Mammary epithelial cell (primary cell): ENCODE measurements around the gene KAT6B.

Source experiments
- EZH2 ChIP-seq: IDR thresholded peaks from 2 replicates; pipeline ENCODE4 v1.6.1; 2012; ENCODE audit warnings: low read length, inconsistent platforms, borderline replicate concordance
- TF ChIP-seq, protein P1 (sequence below), 2 donors: IDR thresholded peaks in 1 of 2; conservative IDR thresholded peaks in 1 of 2; 2 replicates each; pipeline ENCODE4 v1.5.1; 2011 to 2012; ENCODE audit warnings: inconsistent platforms in 2 of 2, low read length in 2 of 2, mild to moderate bottlenecking in 2 of 2, control low read depth in 1 of 2, low read depth in 1 of 2; ENCODE audit not compliant: insufficient read depth in 1 of 2; ENCODE audit errors: extremely low read depth in 1 of 2

DNA sequence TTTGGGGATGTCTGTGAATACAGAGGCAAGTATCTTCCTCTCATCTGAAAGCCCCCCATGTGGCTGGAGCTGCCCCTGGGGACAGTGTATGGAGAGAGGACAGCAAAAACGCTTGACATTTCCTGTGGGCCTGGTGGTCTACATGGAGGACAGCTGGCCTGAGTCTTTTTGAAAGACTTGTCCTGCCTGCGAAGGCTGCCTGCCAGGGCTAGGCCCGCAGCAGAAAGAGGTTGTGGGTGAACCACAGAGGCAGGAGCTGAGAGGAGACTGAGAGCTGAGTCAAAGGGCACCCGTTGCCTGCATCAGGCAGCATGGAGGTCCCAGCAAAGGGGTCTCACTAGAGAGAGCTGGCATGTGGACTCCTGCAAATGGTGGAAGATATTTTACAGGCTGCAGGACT is 66.4 kb downstream of the KAT6B start:
- TF ChIP-seq, protein P1, sequence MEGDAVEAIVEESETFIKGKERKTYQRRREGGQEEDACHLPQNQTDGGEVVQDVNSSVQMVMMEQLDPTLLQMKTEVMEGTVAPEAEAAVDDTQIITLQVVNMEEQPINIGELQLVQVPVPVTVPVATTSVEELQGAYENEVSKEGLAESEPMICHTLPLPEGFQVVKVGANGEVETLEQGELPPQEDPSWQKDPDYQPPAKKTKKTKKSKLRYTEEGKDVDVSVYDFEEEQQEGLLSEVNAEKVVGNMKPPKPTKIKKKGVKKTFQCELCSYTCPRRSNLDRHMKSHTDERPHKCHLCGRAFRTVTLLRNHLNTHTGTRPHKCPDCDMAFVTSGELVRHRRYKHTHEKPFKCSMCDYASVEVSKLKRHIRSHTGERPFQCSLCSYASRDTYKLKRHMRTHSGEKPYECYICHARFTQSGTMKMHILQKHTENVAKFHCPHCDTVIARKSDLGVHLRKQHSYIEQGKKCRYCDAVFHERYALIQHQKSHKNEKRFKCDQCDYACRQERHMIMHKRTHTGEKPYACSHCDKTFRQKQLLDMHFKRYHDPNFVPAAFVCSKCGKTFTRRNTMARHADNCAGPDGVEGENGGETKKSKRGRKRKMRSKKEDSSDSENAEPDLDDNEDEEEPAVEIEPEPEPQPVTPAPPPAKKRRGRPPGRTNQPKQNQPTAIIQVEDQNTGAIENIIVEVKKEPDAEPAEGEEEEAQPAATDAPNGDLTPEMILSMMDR (conservative IDR thresholded peaks at IDR 0.05 in 1 of 2, IDR thresholded peaks at IDR 0.05 in 1 of 2; ENCODE audit: extremely low read depth in 1 of 2, insufficient read depth in 1 of 2, low read depth in 1 of 2, low read length in 2 of 2): no peak
- no peak for TF ChIP-seq EZH2
